GM18507 (cell line): Measurements from ENCODE around the gene NCAPH2.
A peak's percentile ranks its signal among the peaks of the same experiment; 100 is the strongest.

ENCODE experiments used
- DNase-seq: peaks from one replicate; pipeline ENCODE4 v3.0.0; 2011; ENCODE audit warnings: low read depth; ENCODE audit not compliant: insufficient read length; ENCODE audit errors: extremely low spot score
- FAIRE-seq: peaks from 2 replicates; lab custom pipeline; 2011; peaks lifted over from hg19 to GRCh38; lab: Jason Lieb, UNC

NCAPH2 gene

DNA sequence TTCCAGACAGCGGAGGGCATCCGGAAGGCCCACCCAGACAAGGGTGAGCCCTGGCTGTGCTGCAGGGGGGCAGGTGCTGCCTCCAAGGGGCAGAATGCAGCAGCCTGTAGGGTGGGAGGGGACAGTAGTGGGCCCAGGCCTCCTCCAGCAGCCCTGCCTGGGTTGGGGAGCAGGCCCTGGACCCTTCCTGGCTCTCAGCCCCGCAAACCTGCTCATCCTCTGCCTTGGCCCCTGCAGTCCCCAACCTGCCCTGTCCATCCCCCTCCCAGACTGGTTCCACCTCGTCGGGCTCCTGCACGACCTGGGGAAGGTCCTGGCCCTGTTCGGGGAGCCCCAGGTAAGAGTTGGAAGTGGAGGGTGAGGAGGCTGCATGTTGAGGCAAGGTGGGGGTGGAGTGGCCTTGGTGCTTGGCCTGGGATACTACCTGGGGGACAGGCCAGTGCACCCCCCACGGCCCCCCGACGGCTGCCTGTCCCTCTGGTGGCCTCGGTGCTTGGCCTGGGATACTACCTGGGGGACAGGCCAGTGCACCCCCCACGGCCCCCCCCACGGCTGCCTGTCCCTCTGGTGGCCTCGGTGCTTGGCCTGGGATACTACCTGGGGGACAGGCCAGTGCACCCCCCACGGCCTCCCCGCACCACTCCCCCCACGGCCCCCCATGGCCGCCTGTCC lies 19.9 kb upstream of the NCAPH2 start:
- no peak for DNase-seq
- no peak for FAIRE-seq

DNA sequence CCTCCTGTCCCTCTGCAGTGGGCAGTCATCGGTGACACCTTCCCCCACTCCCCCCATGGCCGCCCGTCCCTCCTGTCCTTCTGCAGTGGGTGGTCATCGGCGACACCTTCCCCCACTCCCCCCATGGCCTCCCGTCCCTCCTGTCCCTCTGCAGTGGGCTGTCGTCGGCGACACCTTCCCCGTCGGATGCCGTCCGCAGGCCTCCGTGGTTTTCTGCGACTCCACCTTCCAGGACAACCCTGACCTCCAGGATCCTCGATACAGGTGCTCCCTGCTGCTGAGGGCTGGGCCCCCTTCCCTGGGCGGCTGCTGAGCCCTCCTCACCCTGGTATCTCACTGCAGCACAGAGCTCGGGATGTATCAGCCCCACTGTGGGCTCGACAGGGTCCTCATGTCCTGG lies 19.1 kb upstream of the NCAPH2 start:
- no peak for DNase-seq
- FAIRE-seq, result no peak

GRCh38 chr22:50489363-50490243 lies 18.4 kb upstream of the NCAPH2 start:
- DNase-seq, result no peak
- no peak for FAIRE-seq

GRCh38 chr22:50490531-50491308 lies 17.3 kb upstream of the NCAPH2 start:
- FAIRE-seq (no peak), DNase-seq (no peak)

DNA sequence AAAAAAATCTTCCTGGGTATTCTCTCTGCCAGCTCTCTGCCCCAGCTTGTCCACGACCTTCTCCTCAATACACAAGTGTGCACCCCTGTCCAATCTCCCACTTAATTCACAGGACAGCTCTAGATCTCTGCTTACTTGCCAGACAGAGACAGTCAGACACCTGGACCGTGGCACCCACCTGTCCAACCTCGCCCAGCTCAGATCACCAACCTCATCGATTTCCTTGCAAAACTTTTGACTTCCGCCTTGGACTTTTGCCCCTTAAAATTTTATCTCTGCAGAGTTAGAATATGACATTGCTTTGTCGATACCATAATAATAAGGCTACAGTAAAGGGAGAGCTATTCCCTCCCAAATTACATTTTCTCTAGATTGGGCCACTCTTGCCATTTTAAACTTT lies 10.9 kb upstream of the NCAPH2 start:
- DNase-seq, result no peak
- FAIRE-seq, result no peak

- FAIRE-seq (peak; percentile 91), DNase-seq (no peak)
These were observed 9.6 kb upstream of the NCAPH2 start for GRCh38 chr22:50498322-50498890.

- DNase-seq, result no peak
- no peak for FAIRE-seq
These were observed 7.6 kb upstream of the NCAPH2 start for GRCh38 chr22:50500452-50500851.

- DNase-seq, result no peak
- FAIRE-seq, result no peak
These were observed 5.9 kb upstream of the NCAPH2 start for GRCh38 chr22:50502096-50502495.

DNA sequence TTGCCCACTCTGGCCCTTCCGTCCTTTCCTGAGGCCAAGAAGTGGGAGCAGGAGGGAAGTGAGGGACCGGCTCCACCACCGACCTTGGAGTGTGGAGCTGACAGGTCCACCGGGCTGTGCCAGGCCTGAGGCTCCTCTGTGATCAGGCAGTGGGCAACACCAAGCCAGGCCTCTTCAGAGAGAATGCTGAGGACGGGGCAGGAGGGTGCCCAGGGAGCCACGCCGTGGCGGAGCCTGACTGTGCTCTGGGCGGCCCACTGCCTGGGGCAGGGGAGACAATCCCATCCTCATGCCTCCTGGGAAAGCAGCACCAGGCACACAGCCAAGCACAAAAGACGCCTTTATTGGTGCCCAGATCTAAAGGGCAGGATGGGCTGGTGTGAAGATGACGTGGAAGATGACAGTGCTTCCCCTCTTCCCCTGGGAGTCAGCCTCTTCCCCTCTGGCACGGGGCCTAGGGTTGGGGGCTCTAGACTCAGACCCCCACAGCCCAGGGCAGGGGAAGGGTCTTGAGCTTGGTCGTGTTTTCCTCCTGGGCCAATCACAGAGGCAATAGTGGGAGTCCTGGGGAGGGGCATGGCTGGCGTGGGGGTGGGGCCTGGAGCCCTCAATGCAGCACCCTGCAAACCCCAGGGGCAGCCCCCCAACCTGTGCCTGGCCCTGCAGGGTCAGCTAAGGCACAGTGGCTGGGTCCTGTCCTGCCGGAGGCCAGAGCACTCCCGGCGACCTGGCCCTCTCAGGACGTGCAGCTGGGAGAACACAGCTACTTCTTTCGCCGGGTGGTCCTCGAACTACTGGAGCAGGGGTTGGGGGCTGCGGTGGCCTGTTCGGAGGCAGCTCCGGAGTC lies 5.2 kb upstream of the NCAPH2 start:
- no peak for FAIRE-seq

GRCh38 chr22:50503475-50504145 lies 4.4 kb upstream of the NCAPH2 start:
- DNase-seq (no peak), FAIRE-seq (no peak)

More for the DNA sequence above, 5.2 kb upstream of the NCAPH2 start:
- no peak for DNase-seq

GRCh38 chr22:50504369-50505211 lies 3.4 kb upstream of the NCAPH2 start:
- FAIRE-seq (no peak), DNase-seq (no peak)

- FAIRE-seq (no peak), DNase-seq (no peak)
These were observed 2.7 kb upstream of the NCAPH2 start for GRCh38 chr22:50505276-50505775.

DNA sequence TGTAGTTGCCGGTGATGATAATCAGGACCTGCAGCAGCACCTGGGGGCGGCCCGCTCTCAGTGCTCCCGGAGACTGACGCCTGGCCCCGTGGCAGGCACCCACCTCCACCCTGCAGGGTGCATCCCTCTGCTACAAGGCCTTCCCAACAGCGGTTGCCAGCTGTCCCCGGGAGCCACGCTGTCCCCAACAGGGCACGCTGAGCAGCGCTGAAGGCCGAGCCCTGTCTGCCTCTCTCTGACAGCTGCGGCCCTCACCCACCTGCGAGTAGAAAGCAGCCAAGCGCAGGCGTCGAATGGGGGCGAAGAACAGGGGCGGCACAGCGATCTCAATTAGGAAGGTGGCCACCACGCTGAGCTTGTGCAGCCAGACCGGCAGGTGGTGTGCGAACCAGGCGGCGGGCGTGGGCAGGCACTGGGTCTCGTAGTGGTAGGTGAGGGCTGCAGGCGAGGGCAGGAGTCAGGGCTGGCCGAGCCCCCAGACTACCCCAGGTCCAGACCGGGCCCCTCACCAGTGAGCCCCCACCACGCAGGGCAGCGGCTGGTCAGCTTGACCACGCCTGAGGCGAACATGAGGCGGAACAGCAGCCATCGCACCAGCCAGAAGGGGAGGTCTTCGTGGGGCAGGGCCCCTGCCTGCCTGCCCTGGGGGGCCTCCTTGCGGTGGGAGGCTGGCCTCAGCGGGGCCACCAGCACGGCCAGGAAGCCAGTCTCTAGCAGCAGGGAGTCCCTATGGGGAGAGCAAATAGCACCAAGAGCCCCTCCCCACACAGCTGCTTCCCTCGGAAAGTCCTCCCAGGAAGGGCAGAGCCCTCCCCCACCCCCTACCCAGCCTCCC lies 2.0 kb upstream of the NCAPH2 start:
- no peak for FAIRE-seq
- DNase-seq, result no peak

DNA sequence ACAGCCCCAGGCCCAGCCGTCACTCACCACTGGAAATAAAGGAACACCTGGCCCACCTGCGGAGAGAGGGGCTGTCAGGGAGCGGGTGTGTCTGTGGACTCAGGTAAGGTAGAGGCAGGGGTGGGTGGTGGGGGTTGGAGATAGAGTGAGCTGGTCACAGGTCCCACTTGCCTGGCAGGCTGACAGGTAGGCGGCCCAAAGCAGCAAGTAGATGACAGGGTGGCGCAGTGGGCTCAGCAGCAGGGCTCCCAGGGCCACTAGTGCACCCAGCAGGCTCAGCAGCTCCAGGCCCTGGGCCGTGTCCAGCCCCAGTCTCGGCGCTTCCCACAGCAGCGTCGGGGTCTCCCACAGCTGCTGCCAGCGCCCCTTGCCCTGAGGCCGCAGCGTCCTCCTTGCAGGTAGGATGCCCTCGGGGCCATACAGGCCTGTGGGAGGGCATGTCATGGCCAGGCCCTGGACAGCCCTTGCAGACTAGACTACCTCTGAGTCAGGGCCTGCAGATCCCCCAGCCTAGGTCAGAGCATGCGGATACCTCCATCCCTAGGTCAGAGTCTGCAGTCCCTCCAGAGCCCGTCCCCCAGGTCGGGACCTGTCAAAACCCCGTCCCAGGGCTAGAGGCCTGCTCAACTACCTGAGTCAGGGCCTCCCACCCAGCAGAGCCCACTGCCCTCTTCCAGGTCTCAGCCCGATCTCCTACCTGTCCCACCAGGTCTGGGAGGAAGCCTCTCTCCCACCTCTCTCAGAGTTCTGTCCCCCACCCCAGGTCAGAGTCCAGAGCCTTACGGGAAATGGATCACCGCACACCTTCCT lies 1.2 kb upstream of the NCAPH2 start:
- FAIRE-seq (no peak), DNase-seq (no peak)

- FAIRE-seq, result no peak
- peak; percentile 92 for DNase-seq
These were observed 518 bp upstream of the NCAPH2 start, which contains the start of gene LMF2 for GRCh38 chr22:50507421-50507990. Gene LMF2 (minus strand): TSS chr22:50507702. CDS start chr22:50507675, 27 bp downstream.
